Adrenal gland (tissue), 12 donors: ENCODE results near the gene TNK1. TPM values are rescaled to one million over a fixed set of nuclear protein-coding genes. Genes with fewer than 3 reads are reported as not detected.

Experiments
- DNase-seq, 7 donors: peaks; one replicate each; pipeline ENCODE4 v3.0.0-alpha.2; 2019 to 2020
- H3K27ac ChIP-seq, 5 donors: fragments of 200-600 bp; sonication (generic) in 4 of 5; 1 replicate in 3 of 5; 2 replicates in 2 of 5; pipeline versions ENCODE4 v1.5.1 to v1.8.0; 2016 to 2020; ENCODE audit warnings: mild to moderate bottlenecking in 1 of 5
- H3K27me3 ChIP-seq: fragments of 200-600 bp; 2 replicates; pipeline ENCODE4 v1.8.0; 2021
- H3K36me3 ChIP-seq, 2 donors: fragments of 200-600 bp; replicated peaks in 1 of 2; 1 replicate in 1 of 2; 2 replicates in 1 of 2; pipeline versions ENCODE4 v1.5.1 to v1.8.0; 2018 to 2022
- H3K4me1 ChIP-seq, 2 donors: fragments of 200-600 bp; replicated peaks in 1 of 2; 1 replicate in 1 of 2; 2 replicates in 1 of 2; pipeline versions ENCODE4 v1.5.1 to v1.8.0; 2018 to 2021
- H3K4me3 ChIP-seq, 4 donors: fragments of 200-600 bp; sonication (generic) in 3 of 4; one replicate each; pipeline ENCODE4 v1.5.1; 2016 to 2018
- H3K9me3 ChIP-seq, 3 donors: fragments of 200-600 bp; sonication (generic) in 1 of 3; replicated peaks in 1 of 3; 1 replicate in 2 of 3; 2 replicates in 1 of 3; pipeline versions ENCODE4 v1.5.1 to v1.8.0; 2016 to 2021
- POLR2A ChIP-seq, 2 donors: fragments of 450-650 bp; IDR thresholded peaks; one replicate each; pipeline ENCODE4 v1.6.1; 2017; ENCODE audit warnings: antibody characterized with exemption in 2 of 2, mild to moderate bottlenecking in 2 of 2, moderate library complexity in 1 of 2
- WGBS, 4 donors: extraction: QIAGEN DNeasy Blood & Tissue Kit in 2 of 4; methylation state at CpG; one replicate each; pipeline versions ENCODE4 v1.1.5 to v1.1.7; 2013 to 2017; 5-methylcytosine and 5-hydroxymethylcytosine counted together
- intact Hi-C, 2 donors: fragments of 100-400 bp; cut with DNase I; formaldehyde crosslinking; loops; one replicate each; pipeline versions ENCODE4 v1.14.1 to v1.15.0; 2022 to 2023
- polyA plus RNA-seq, 3 donors: library from polyadenylated mRNA; stranded (reverse); fragments of 200-250 nt in 2 of 3; fragments of 350-450 nt in 1 of 3; fragmentation: Illumina TruSeq in 1 of 3; extraction: RNeasy Lipid Tissue Mini Kit (QIAGEN cat#74804) in 1 of 3; gene quantifications; one replicate each; pipeline ENCODE4 v1.2.3, GENCODE V29; 2013 to 2014
- total RNA-seq, 9 donors: library from RNA; depleted of rRNA in 4 of 9; stranded (reverse); fragments of >200 nt in 4 of 9; fragments of 120-200 nt in 1 of 9; fragmentation: NEBNext Ultra II Directional in 1 of 9; extraction: Animal tissue kit (Norgen Biotek cat#: 25700) in 1 of 9; gene quantifications; one replicate each; pipeline versions ENCODE4 v1.1.0 to v1.2.4, GENCODE V29; 2013 to 2023
- TF ChIP-seq, protein P1 (sequence below), 6 experiments: fragments of 450-650 bp in 4 of 6; fragments of 200-600 bp in 2 of 6; sonication (generic) in 1 of 6; IDR thresholded peaks; 1 replicate in 5 of 6; 2 replicates in 1 of 6; pipeline versions ENCODE4 v1.5.1 to v1.8.0; 2016 to 2021; ENCODE audit warnings: antibody characterized with exemption in 6 of 6, mild to moderate bottlenecking in 2 of 6, moderate library complexity in 1 of 6
- donor health status: healthy with polysubstance abuse.
- donor health status: Bipolar disorder and iron deficiency.
- donor health status: DM: yes; HTN: yes; CAD: no.
- donor health status: DM: no; HTN: no; CAD: no.
- donor health status: DM: no; HTN: no; CAD: no.
- donor health status: DM: yes; HTN: yes; CAD: no.

The TNK1 gene
- total and polyA plus RNA-seq, 12 donors: 0.06 to 8.7 (median 2.0) TPM

DNA sequence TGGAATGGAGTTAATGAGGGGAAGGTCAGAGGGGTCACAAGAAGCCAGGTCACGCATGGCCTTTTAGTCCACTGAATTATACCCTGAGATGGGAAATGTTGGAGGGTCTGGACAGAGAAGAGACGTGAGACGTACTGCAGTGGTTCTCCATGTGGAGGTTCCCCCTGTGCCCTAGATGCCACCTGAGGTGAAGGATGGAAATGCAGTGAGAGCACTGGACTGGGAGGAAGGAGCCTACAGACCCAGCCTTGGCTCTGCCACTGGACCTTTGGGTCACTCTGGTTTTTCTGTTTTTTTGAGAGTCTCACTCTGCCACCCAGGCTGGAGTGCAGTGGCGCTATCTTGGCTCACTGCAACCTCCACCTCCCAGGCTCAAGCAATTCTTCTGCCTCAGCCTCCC is 15.3 kb downstream of the TNK1 start:
- no peak for DNase-seq
- no peak overlapping the region for H3K4me3 ChIP-seq
- no peaks in the 10 kb centered on the region for H3K9me3 ChIP-seq
- TF ChIP-seq, protein P1, sequence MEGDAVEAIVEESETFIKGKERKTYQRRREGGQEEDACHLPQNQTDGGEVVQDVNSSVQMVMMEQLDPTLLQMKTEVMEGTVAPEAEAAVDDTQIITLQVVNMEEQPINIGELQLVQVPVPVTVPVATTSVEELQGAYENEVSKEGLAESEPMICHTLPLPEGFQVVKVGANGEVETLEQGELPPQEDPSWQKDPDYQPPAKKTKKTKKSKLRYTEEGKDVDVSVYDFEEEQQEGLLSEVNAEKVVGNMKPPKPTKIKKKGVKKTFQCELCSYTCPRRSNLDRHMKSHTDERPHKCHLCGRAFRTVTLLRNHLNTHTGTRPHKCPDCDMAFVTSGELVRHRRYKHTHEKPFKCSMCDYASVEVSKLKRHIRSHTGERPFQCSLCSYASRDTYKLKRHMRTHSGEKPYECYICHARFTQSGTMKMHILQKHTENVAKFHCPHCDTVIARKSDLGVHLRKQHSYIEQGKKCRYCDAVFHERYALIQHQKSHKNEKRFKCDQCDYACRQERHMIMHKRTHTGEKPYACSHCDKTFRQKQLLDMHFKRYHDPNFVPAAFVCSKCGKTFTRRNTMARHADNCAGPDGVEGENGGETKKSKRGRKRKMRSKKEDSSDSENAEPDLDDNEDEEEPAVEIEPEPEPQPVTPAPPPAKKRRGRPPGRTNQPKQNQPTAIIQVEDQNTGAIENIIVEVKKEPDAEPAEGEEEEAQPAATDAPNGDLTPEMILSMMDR (IDR thresholded peaks at IDR 0.05): no peak
- no peak for TF ChIP-seq POLR2A (IDR thresholded peaks at IDR 0.05)
- H3K27ac ChIP-seq: no peak overlapping the region
- no peaks in the 10 kb centered on the region for H3K36me3 ChIP-seq
- intact Hi-C loops: no loop called here
- H3K4me1 ChIP-seq: peaks cover 6 to 16% of the 10 kb centered on the region in 2 donors
- WGBS, 4 donors: 83 to 89% (median 86%) methylated on average over 4 of the region's 4 CpGs
- no peaks in the 10 kb centered on the region for H3K27me3 ChIP-seq

DNA sequence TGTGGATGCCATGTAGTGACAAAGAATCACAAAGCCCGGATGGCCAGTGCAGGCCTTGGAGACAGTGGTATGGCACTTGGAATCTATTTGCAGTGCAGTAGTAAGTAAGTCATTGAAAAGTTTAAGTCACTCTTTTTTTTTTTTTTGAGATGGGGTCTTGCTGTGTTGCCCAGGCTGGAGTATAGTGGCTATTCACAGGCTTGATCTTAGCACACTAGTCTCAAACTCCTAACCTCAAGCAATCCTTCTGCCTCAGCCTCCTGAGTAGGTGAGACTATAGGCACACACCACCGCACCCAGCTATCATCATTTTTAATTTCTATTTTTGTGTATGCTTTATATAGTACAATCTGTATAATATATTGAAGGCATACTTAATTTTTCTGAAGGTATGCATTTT is 17.7 kb downstream of the TNK1 start:
- Histone ChIP-seq H3K9me3 (no peaks in the 10 kb centered on the region), H3K27ac (no peak overlapping the region), H3K4me3 (no peak overlapping the region), H3K27me3 (no peaks in the 10 kb centered on the region), H3K4me1 (peaks cover 13 to 19% of the 10 kb centered on the region in 2 donors), H3K36me3 (no peaks in the 10 kb centered on the region)
- WGBS, 4 donors: 72 to 92% (median 76%) methylated on average over 2 of the region's 2 CpGs
- DNase-seq: no peak
- intact Hi-C loops: loop anchor here in 1 of 2 donors (2.0 kb wide), 1 partner anchor 76 kb away; no protein-coding TSS in a partner anchor
- TF ChIP-seq, protein P1 (IDR thresholded peaks at IDR 0.05): no peak
- TF ChIP-seq POLR2A (IDR thresholded peaks at IDR 0.05): no peak

DNA sequence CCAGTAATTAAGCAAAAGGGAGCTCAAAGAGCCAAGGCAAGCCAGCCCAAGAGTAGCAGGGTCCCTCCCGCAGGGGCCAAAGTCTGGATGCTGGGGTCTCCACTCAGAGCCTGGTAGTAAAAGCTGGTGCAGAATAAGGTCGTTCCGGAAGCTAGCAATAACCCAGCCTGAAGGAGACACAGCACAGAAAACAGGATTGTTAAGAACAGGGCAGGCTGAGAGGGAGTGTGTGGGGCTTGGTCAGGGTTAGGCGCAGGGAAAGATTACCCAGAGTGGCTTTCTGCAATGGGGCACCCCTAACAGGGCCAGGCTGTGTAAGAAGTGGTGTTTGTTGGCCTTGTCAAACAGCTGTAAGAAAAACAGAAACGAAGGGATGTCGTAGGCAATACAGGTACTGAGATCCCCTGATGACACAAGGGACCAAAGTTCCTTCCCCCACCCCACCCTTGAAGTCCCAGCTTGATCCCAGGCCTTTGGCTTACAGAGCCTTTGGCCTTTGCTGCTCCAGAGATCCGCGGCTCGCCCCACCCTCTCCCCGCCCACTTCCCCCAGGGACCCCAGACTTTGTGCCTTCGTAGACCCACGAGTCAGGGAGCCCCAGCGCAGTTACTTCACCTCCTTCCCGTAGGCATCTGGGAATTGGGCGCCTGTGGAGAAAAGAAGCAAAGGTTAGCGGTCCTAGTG is 22.3 kb downstream of the TNK1 start:
- no peaks in the 10 kb centered on the region for H3K36me3 ChIP-seq
- intact Hi-C loops: no loop called here
- no peaks in the 10 kb centered on the region for H3K9me3 ChIP-seq
- H3K4me3 ChIP-seq: peak overlapping the region; percentile 24 to 88 (median 72)
- TF ChIP-seq, protein P1 (IDR thresholded peaks at IDR 0.05): no peak
- TF ChIP-seq POLR2A (IDR thresholded peaks at IDR 0.05): no peak
- H3K27ac ChIP-seq: peak overlapping the region; percentile 83 to 93 (median 86)
- WGBS, 4 donors: 12 to 29% (median 18%) methylated on average over 8 to 16 of the region's 16 CpGs
- H3K27me3 ChIP-seq: no peaks in the 10 kb centered on the region
- DNase-seq: peak in 3 of 7 donors; percentile 55 to 74 (median 61)
- peaks cover 7 to 15% of the 10 kb centered on the region in 2 donors for H3K4me1 ChIP-seq

DNA sequence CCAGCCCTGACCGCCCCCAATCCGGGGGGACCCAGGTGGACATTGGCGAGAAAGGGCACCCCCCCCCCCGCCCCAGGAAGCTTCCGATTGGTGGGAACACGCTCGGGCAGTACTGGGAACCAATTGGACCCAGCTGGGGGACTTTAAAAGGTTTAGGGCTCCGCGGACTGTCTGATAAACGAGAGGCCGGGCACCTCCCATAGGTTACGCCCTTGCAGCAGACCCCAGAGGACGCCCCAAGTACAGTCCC is 22.8 kb downstream of the TNK1 start:
- DNase-seq: peak in 1 of 7 donors; percentile 84
- peak overlapping the region; percentile 83 to 93 (median 86) for H3K27ac ChIP-seq

More for the DNA sequence above, 22.8 kb downstream of the TNK1 start:
- Histone ChIP-seq H3K36me3 (no peaks in the 10 kb centered on the region), H3K4me3 (peak overlapping the region; percentile 24 to 88 (median 72)), H3K9me3 (no peaks in the 10 kb centered on the region), H3K4me1 (peaks cover 7 to 15% of the 10 kb centered on the region in 2 donors), H3K27me3 (no peaks in the 10 kb centered on the region)
- 0% methylated on average over 6 to 13 of the region's 13 CpGs; no CpG with 5 or more reads in 1 of the 4 donors for WGBS, 4 donors
- TF ChIP-seq, protein P1 (IDR thresholded peaks at IDR 0.05): peak in 1 of 6 experiments; percentile 17
- no peak for TF ChIP-seq POLR2A (IDR thresholded peaks at IDR 0.05)
- intact Hi-C loops: no loop called here
